NK-92 (cell line): ENCODE results near the gene HILPDA.
"Not testable (repeated sequence)": the region's sequence is repeated elsewhere in the genome, so short reads cannot be mapped to it uniquely, and the experiment has no call there.

Source experiments
- DNase-seq: peaks from one replicate; lab custom pipeline; 2025; ENCODE audit not compliant: unreplicated experiment; lab: John Stamatoyannopoulos, UW

Gene HILPDA

DNA sequence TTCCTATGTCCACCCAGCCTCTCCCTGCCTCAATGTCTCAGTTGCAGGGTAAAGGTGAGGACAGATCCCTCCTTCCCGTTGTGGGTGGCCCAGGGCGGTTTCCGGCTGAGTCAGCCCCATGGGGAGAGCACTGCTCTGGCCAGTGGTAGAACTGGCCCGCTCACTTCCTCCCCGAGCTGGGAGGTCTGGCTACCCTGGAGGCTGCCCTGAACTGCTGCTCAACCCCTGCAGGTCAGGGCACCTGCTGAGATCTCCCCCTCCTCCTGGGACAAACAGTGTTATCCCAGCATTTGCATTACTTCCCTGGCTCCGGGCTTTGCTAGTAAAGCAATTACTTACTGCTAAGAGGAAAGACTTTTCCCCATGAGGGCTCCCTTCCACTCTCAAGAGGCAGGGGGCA is 24.5 kb upstream of the HILPDA start:
- DNase-seq: no peak

DNA sequence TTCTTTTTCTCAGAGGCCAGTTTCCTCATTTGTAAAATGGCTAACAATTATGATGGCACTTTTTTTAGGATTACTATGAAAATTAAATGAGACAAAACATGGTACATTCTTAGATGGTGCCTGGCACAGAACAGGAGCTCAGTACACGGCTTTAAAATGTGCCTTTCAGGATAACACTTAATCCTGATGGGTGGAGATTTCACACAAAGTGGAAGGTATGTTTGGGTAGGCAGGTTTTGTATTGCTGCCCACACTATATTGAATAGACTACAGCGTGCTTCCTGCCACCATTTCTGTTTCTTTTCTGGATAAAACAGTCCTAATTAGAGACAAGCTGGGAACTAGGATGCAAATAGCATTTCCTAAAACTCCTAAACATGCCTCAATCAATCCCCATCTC is 23.9 kb upstream of the HILPDA start:
- no peak for DNase-seq

DNA sequence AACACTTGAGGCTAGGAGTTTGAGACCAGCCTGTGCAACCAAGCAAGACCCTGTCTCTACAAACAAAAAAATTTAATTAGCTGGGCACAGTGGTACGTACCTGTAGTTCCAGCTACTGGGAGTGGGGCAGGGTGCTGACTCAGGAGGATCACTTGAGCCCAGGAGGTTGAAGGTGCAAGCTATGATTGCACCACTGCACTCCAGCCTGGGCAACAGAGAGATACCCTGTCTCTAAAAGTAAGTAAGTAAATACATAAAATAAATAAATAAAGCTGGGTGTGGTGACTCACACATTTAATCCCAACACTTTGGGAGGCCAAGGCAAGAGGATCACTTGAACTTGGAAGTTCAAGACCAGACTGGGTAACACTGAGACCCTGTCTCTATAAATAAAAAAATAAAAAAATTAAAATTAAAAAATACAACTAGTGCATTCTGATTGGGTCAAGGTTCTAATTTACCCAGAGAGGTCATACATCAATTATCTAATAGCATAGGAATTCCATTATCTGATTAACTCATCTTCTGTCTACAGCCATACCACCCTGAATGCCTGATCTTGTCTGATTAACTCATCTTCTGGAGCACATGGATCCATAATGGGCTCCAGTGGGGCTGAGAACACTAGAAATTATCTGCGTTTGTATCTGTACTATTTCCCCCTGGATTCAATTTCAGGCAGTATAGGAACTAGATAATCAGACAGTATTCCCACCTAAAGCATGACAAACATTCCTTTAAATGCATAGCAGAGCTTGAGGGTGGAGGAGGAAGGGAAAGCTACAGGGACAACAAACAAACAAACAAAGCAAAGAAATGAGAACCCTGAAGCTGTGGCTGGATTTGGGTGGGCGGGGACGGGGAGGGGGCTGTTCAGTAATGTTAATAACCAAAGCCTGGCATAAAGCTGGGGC is 21.0 kb upstream of the HILPDA start:
- DNase-seq: no peak

DNA sequence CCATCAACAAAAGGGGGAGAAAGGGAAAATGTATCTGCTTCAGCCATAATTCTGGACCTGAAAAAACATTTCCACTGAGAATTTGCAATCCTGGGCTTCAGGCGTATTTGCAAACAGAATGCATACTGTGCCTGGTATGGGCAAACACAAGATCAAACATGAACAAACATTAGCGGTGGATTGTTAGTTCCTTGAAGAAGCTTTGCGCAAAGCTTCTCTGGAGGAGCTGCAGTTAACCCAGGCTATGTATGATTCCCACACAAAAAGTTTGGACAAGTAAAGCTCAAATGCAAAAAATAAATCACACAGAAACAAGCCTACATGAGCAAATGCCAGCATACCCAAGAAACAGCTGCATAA is 20.4 kb upstream of the HILPDA start:
- DNase-seq: no peak

DNA sequence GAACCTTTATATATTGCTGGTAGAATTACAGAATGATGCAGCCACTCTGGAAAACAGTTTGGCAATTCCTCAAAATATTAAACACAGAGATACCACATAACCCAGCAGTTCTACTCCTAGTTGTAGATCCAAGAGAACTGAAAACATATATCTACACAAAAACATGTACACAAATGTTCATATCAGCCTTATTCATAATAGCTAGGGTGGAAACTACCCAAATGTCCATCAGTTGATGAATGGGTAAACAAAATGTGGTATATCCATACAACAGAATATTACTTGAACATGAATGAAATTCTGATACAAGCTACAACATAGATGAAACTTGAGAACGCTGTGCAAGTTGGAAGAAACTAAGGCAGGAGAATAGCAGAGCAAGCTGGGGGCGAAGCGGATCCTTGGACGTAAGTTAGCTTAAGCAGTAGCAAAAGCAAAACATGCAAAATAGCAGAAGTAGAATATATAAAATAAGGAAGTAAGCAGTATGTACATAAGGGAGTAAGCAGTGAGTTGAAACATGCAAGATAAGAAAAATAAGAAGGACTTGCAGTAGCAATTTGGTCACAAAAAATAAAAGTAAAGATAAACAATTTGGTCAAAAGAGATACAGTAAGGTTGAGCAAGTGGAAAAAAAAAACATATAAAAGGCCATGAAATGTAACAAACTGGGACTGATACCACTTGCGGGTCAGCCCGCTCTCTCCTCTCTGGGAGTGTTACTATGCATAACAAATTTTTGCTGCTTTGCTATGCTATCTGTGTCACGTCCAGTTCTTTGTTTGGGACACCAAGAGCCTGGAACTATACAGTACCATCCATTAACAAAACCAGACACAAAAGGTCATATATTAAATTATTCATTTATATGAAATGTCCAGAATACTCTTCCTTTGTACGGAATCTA is 18.0 kb upstream of the HILPDA start:
- DNase-seq: no peak

DNA sequence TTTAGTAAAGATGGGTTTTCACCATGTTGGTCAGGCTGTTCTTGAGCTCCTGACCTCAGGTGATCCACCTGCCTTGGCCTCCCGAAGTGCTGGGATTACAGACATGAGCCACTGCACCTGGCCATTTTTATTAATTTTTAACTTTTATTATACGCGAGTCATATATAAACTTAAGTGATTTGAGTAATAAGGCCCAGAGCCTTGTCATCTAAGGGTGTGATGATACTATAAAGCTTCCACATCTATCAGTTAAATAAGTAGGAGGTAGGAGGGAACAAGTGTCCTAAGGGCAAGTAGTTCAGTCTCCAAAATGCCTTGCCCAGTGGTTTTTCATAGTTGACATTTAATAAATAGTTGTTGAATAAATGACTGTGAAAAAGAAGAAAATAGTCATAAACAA is 13.3 kb upstream of the HILPDA start:
- no peak for DNase-seq

GRCh38 chr7:128443831-128444600 is 11.7 kb upstream of the HILPDA start:
- DNase-seq: no peak

DNA sequence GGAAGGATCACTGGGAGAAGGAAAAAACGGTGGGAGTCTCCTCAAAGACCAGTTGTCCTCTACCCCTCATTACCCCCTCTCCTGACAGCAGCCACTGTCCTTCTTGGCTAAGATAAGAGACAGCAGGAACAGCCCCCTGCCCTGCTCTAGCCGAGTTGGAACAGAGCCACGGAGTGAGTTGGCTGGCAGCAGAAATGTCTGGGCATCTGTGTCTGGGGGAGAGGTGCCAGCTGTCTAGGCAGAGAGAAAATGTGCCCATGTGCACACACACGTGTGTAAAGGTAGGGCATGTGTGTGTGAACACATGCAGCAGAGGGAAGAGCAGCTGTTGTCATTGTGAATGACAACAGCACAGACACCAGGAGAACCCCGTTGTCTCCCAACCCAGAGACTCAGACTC is 9.4 kb upstream of the HILPDA start:
- DNase-seq: no peak

GRCh38 chr7:128447941-128448564 is 7.6 kb upstream of the HILPDA start:
- DNase-seq: no peak

DNA sequence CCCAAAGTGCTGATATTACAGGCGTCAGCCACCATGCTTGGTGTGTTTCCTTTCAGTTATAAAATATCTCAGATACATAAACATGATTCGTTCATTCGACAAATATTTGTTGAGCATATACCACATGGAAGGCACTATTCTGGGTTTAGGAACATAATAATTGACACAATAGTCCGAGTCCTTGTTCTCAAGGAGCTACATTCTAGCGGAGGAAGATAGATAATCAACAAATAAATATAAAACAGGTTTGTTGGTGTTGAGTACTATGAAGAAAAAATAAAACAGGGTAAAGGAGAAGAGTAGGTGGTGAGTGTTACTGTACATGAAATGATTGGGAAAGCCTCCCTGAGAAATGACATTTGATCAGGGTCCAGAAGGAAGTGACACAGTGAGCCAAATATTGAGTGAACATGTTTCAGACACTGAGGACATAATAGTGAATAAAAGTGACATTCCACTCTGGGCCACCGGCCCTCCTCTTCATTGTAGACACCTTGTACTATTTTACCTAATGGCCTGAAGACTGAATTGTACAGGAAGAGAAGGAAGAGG is 6.9 kb upstream of the HILPDA start:
- no peak for DNase-seq

DNA sequence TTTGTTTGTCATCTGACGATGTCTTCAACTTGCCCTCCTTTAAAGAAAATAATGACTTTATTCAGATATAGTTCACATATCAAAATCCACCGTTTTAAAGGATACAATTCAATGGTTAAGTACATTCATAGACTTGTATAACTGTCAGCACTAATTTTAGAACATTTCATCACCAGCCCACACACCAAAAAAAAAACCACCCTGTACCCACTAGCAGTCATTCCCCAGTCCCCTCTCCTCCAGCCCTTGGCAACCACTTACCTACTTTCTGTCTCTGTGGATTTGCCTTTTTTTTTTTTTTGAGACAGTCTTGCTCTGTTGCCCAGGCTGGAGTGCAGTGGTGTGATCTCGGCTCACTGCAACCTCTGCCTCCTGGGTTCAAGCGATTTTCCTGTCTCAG is 5.3 kb upstream of the HILPDA start:
- DNase-seq: no peak

DNA sequence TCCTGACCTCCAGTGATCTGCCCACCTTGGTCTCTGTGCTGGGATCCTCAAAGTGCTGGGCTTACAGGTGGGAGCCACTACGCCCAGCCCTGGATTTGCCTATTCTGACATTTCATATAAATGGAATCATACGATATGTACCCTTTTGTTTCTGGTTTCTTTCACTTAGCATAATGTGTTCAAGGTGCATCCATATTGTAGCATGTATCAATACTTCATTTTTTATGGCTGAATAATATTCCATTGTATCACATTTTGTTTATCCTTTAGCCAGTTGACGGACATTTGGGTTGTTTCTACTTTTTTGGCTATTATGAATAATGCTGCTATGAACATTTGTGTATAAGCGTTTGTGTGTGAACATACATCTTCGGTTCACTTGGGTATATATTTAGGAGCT is 4.8 kb upstream of the HILPDA start:
- DNase-seq: no peak

- DNase-seq: no peak
Measured at GRCh38 chr7:128452552-128452951, 3.1 kb upstream of the HILPDA start.

GRCh38 chr7:128453836-128454804 is 1.6 kb upstream of the HILPDA start:
- DNase-seq: no peak

GRCh38 chr7:128454808-128455542 is 703 bp upstream of the HILPDA start:
- no peak for DNase-seq

- no peak for DNase-seq
Measured at GRCh38 chr7:128456255-128456725, 612 bp downstream of the HILPDA start.

DNA sequence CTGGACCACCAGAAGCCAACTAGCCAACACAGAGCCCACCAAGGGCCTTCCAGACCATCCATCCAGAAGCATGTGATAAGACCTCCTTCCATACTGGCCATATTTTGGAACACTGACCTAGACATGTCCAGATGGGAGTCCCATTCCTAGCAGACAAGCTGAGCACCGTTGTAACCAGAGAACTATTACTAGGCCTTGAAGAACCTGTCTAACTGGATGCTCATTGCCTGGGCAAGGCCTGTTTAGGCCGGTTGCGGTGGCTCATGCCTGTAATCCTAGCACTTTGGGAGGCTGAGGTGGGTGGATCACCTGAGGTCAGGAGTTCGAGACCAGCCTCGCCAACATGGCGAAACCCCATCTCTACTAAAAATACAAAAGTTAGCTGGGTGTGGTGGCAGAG is 1.7 kb downstream of the HILPDA start:
- not testable (repeated sequence) for DNase-seq

DNA sequence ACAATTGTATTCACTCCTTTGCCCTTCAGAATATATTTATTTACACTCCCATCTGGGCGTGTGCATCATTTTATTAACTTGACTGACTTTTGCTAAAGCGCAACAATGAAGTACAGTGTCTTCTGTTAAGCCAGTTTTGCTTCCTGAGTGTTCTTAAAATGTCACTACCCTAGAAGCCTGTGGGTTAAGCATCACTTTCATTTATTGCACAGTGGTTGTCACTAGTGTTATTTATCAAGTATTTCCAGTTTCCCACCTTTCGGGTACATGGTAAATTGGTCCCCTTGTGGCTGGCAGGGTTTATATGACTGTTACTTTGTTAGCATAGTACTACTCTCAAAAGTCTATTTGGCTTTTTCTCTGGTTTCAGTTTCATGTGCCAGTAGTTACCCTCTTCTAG is 3.3 kb downstream of the HILPDA start:
- no peak for DNase-seq
